ENCODE results near the gene GTF2E1.

DNA sequence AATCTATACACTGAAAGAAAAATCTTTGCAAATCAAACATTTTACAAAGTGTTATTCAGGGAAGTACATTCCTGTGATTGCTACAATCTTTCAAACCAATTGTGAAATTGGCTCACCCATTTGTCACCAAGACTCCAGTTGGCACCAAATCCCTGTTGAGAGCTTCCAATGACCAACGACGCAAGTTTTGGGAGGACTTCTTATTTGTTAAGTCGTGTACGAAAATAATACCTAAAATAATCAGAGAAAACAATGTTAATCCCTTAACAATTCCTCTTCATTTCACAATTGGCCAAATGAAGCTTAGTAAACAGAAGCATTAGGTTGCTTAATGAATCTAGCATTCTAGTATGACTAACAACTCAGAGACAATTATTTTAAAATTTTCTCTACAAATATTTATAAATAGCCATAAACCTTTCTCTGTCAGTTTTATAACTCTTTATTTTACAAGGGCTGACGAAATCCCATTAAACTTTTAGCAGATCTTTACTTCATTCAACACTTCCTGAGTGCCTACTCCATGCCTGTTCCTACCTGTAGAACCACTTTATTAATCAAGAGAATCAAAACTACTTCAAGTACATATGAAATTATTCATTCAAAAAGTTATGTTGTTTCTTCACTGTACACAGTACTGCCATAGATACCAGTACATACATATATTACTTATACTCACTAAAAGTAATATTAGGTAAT is 36.5 kb upstream of the GTF2E1 start:
- TF ChIP-seq CTCF (IDR thresholded peaks at IDR 0.05 in 8 of 11, conservative IDR thresholded peaks at IDR 0.05 in 3 of 11), result no peak
- TF ChIP-seq POLR2A (IDR thresholded peaks at IDR 0.05), result no peak
- no peak for TF ChIP-seq POLR2AphosphoS5 (IDR thresholded peaks at IDR 0.05)

All from spleen (tissue), 7 donors.